Osteoblast (primary cell): ENCODE data around the gene EIF4G3. TPM values are rescaled to one million over a fixed set of nuclear protein-coding genes. Genes with fewer than 3 reads are reported as not detected.

Source experiments
- DNase-seq: peaks from one replicate; pipeline ENCODE4 v3.0.0; 2011; ENCODE audit warnings: low spot score, mixed read lengths; ENCODE audit not compliant: insufficient read length; ENCODE audit errors: missing footprints
- H2AFZ ChIP-seq: 2 replicates; pipeline ENCODE4 v1.6.0; 2011; ENCODE audit warnings: mild to moderate bottlenecking, low read length
- H3K27ac ChIP-seq: 2 replicates; pipeline ENCODE4 v1.5.1; 2011; ENCODE audit warnings: mild to moderate bottlenecking, low read depth, low read length, moderate library complexity
- H3K27me3 ChIP-seq: 2 replicates; pipeline ENCODE4 v1.6.0; 2012; ENCODE audit warnings: mild to moderate bottlenecking, control low read depth, inconsistent platforms, low read length, moderate library complexity; ENCODE audit not compliant: insufficient read depth
- H3K36me3 ChIP-seq: 2 replicates; pipeline ENCODE4 v1.5.1; 2011; ENCODE audit warnings: mild to moderate bottlenecking, low read length, control low read depth, moderate library complexity; ENCODE audit not compliant: insufficient read depth
- H3K4me1 ChIP-seq: 2 replicates; pipeline ENCODE4 v1.5.1; 2011; ENCODE audit warnings: mild to moderate bottlenecking, low read length, control low read depth, moderate library complexity; ENCODE audit not compliant: insufficient read depth
- H3K4me2 ChIP-seq: 2 replicates; pipeline ENCODE4 v1.6.0; 2011; ENCODE audit warnings: mild to moderate bottlenecking, low read length; ENCODE audit not compliant: insufficient read depth
- H3K4me3 ChIP-seq: fragments of 200-600 bp; sonication (generic); 3 replicates; pipeline ENCODE4 v1.5.1; 2012; ENCODE audit warnings: mild to moderate bottlenecking, low read length, inconsistent platforms; ENCODE audit not compliant: insufficient read depth
- H3K79me2 ChIP-seq: 2 replicates; pipeline ENCODE4 v1.6.0; 2012; ENCODE audit warnings: mild to moderate bottlenecking, low read length, control low read depth, inconsistent platforms; ENCODE audit not compliant: insufficient read depth
- H3K9me3 ChIP-seq: 2 replicates; pipeline ENCODE4 v1.5.1; 2011; ENCODE audit warnings: low read depth, low read length, control low read depth
- H4K20me1 ChIP-seq: 2 replicates; pipeline ENCODE4 v1.6.0; 2012; ENCODE audit warnings: mild to moderate bottlenecking, low read length, control low read depth; ENCODE audit not compliant: insufficient read depth
- CTCF ChIP-seq: IDR thresholded peaks from 2 replicates; pipeline ENCODE4 v1.5.1; 2011; ENCODE audit warnings: mild to moderate bottlenecking, low read depth, low read length, moderate library complexity; ENCODE audit errors: extremely low read depth
- total RNA-seq: library from RNA; depleted of rRNA; stranded (reverse); fragments of >200 nt; gene quantifications from 2 replicates; pipeline ENCODE4 v1.2.3, GENCODE V29; 2012

EIF4G3 gene
- total RNA-seq, 1 donor, result 55.0 TPM

- DNase-seq, result no peak
- no peaks in the 10 kb centered on the region for H3K9me3 ChIP-seq
- no peak overlapping the region for H2AFZ ChIP-seq
- H3K27me3 ChIP-seq, result no peaks in the 10 kb centered on the region
- no peak overlapping the region for H3K27ac ChIP-seq
- H3K4me1 ChIP-seq, result no peaks in the 10 kb centered on the region
- peaks cover 20% of the 10 kb centered on the region for H3K36me3 ChIP-seq
- no peak overlapping the region for H3K4me3 ChIP-seq
- no peaks in the 10 kb centered on the region for H3K79me2 ChIP-seq
- no peaks in the 10 kb centered on the region for H4K20me1 ChIP-seq
- H3K4me2 ChIP-seq, result no peak overlapping the region
- TF ChIP-seq CTCF, result no peak
These were observed 292.9 kb downstream of the EIF4G3 start for GRCh38 chr1:20883766-20884165.

GRCh38 chr1:20882837-20883236, 293.9 kb downstream of the EIF4G3 start:
- Histone ChIP-seq H3K4me1 (no peaks in the 10 kb centered on the region), H2AFZ (no peak overlapping the region), H3K36me3 (peaks cover 20% of the 10 kb centered on the region), H3K4me2 (no peak overlapping the region), H3K27me3 (no peaks in the 10 kb centered on the region), H3K9me3 (no peaks in the 10 kb centered on the region), H3K4me3 (no peak overlapping the region), H3K79me2 (no peaks in the 10 kb centered on the region), H3K27ac (no peak overlapping the region), H4K20me1 (no peaks in the 10 kb centered on the region)
- TF ChIP-seq CTCF, result no peak
- no peak for DNase-seq

GRCh38 chr1:20878799-20879198, 297.9 kb downstream of the EIF4G3 start:
- H4K20me1 ChIP-seq, result no peaks in the 10 kb centered on the region
- H3K9me3 ChIP-seq, result no peaks in the 10 kb centered on the region
- no peaks in the 10 kb centered on the region for H3K79me2 ChIP-seq
- TF ChIP-seq CTCF, result no peak
- peaks cover 32% of the 10 kb centered on the region for H3K36me3 ChIP-seq
- H3K4me3 ChIP-seq, result no peak overlapping the region
- H3K27me3 ChIP-seq, result no peaks in the 10 kb centered on the region
- no peak for DNase-seq
- no peaks in the 10 kb centered on the region for H3K4me1 ChIP-seq
- H3K4me2 ChIP-seq, result no peak overlapping the region
- H2AFZ ChIP-seq, result no peak overlapping the region
- no peak overlapping the region for H3K27ac ChIP-seq

- Histone ChIP-seq H3K36me3 (peaks cover 26% of the 10 kb centered on the region), H3K79me2 (no peaks in the 10 kb centered on the region), H3K9me3 (no peaks in the 10 kb centered on the region), H4K20me1 (no peaks in the 10 kb centered on the region), H3K27ac (no peak overlapping the region), H3K4me3 (no peak overlapping the region), H3K4me2 (no peak overlapping the region), H3K4me1 (no peaks in the 10 kb centered on the region), H3K27me3 (no peaks in the 10 kb centered on the region), H2AFZ (no peak overlapping the region)
- no peak for TF ChIP-seq CTCF
- DNase-seq, result no peak
These were observed 301.3 kb downstream of the EIF4G3 start for GRCh38 chr1:20875198-20875973.
